ENCODE data around the gene SH3RF3.

The SH3RF3 gene

GRCh38 chr2:109447776-109448175, 318.8 kb downstream of the SH3RF3 start:
- peak; percentile 36 for DNase-seq (ENCODE audit: low read depth, low spot score)

GRCh38 chr2:109448207-109448606, 319.2 kb downstream of the SH3RF3 start:
- DNase-seq (ENCODE audit: low read depth, low spot score): no peak

- DNase-seq (ENCODE audit: low read depth, low spot score): peak; percentile 80
Observed at GRCh38 chr2:109448946-109449788, 320.2 kb downstream of the SH3RF3 start.

GRCh38 chr2:109450574-109451273, 321.7 kb downstream of the SH3RF3 start:
- no peak for DNase-seq (ENCODE audit: low read depth, low spot score)

GRCh38 chr2:109451671-109452070, 322.7 kb downstream of the SH3RF3 start:
- DNase-seq (ENCODE audit: low read depth, low spot score): no peak

- no peak for DNase-seq (ENCODE audit: low read depth, low spot score)
Observed at GRCh38 chr2:109452318-109453305, 323.6 kb downstream of the SH3RF3 start.

GRCh38 chr2:109453371-109453995, 324.5 kb downstream of the SH3RF3 start:
- no peak for DNase-seq (ENCODE audit: low read depth, low spot score)

GRCh38 chr2:109454304-109454703, 325.3 kb downstream of the SH3RF3 start:
- DNase-seq (ENCODE audit: low read depth, low spot score): no peak

GRCh38 chr2:109454765-109455394, 325.9 kb downstream of the SH3RF3 start:
- DNase-seq (ENCODE audit: low read depth, low spot score): no peak

GRCh38 chr2:109455731-109456691, 327.0 kb downstream of the SH3RF3 start:
- DNase-seq (ENCODE audit: low read depth, low spot score): no peak

- DNase-seq (ENCODE audit: low read depth, low spot score): no peak
Observed at GRCh38 chr2:109456776-109457175, 327.8 kb downstream of the SH3RF3 start.

- no peak for DNase-seq (ENCODE audit: low read depth, low spot score)
Observed at GRCh38 chr2:109457366-109457765, 328.4 kb downstream of the SH3RF3 start.

GRCh38 chr2:109457794-109458193, 328.8 kb downstream of the SH3RF3 start:
- peak; percentile 87 for DNase-seq (ENCODE audit: low read depth, low spot score)

GRCh38 chr2:109458512-109458911, 329.5 kb downstream of the SH3RF3 start:
- no peak for DNase-seq (ENCODE audit: low read depth, low spot score)

- DNase-seq (ENCODE audit: low read depth, low spot score): peak; percentile 88
Observed at GRCh38 chr2:109459485-109459884, 330.5 kb downstream of the SH3RF3 start.

- DNase-seq (ENCODE audit: low read depth, low spot score): no peak
Observed at GRCh38 chr2:109460553-109461324, 331.7 kb downstream of the SH3RF3 start.

GRCh38 chr2:109463236-109463635, 334.2 kb downstream of the SH3RF3 start:
- DNase-seq (ENCODE audit: low read depth, low spot score): no peak

- no peak for DNase-seq (ENCODE audit: low read depth, low spot score)
Observed at GRCh38 chr2:109463891-109464290, 334.9 kb downstream of the SH3RF3 start.
